Endothelial cell of umbilical vein (primary cell): ENCODE measurements around the gene DENND1A. TPM values are rescaled to one million over a fixed set of nuclear protein-coding genes. Genes with fewer than 3 reads are reported as not detected.

ENCODE experiments used
- BruUV-seq: library from RNA; stranded (reverse); fragments of 400-500 nt; replicated peaks from 2 replicates; lab custom pipeline; 2021; lab: Mats Ljungman, UMichigan
- CTCF ChIA-PET: fragments of 300-600, 350-600 bp; sonication (Branson Sonifier 250); formaldehyde crosslinking; loops from one replicate; lab custom pipeline; 2021; ENCODE audit warnings: antibody characterized with exemption, inconsistent platforms; lab: Charles Lee
- POLR2A ChIA-PET: fragments of 300-600, 350-600 bp; sonication (Branson Sonifier 250); formaldehyde crosslinking; loops from one replicate; lab custom pipeline; 2021; ENCODE audit warnings: antibody characterized with exemption, inconsistent platforms; lab: Charles Lee
- DNase-seq: peaks from one replicate; pipeline ENCODE4 v3.0.0-alpha.2; 2011; ENCODE audit warnings: low read depth, low spot score
- FAIRE-seq: peaks from 2 replicates; lab custom pipeline; 2011; peaks lifted over from hg19 to GRCh38; lab: Jason Lieb, UNC
- H2AFZ ChIP-seq: 2 replicates; pipeline ENCODE4 v1.6.0; 2012; ENCODE audit warnings: low read depth, low read length, control low read depth, inconsistent platforms
- H3K27ac ChIP-seq: 2 replicates; pipeline ENCODE4 v1.5.1; 2011; ENCODE audit warnings: low read depth, mild to moderate bottlenecking, control low read depth, low read length, moderate library complexity; ENCODE audit not compliant: insufficient read depth
- H3K27me3 ChIP-seq, 2 experiments: 2 replicates each; pipeline versions ENCODE4 v1.6.0 to v1.6.1; 2011; ENCODE audit warnings: low read length in 2 of 2, mixed read lengths in 1 of 2; ENCODE audit not compliant: control insufficient read depth in 2 of 2, insufficient read depth in 2 of 2
- H3K36me3 ChIP-seq, 2 experiments: 2 replicates in 1 of 2; 3 replicates in 1 of 2; pipeline ENCODE4 v1.5.1; 2011; ENCODE audit warnings: low read length in 2 of 2, mild to moderate bottlenecking in 1 of 2, moderate library complexity in 1 of 2; ENCODE audit not compliant: control insufficient read depth in 2 of 2, insufficient read depth in 2 of 2; ENCODE audit errors: extremely low read depth in 1 of 2
- H3K4me1 ChIP-seq: 3 replicates; pipeline ENCODE4 v1.5.1; 2011; ENCODE audit warnings: mild to moderate bottlenecking, low read length; ENCODE audit not compliant: control insufficient read depth, insufficient read depth; ENCODE audit errors: extremely low read depth
- H3K4me2 ChIP-seq: 2 replicates; pipeline ENCODE4 v1.6.1; 2011; ENCODE audit warnings: low read length, control low read depth, mixed read lengths; ENCODE audit not compliant: insufficient read depth
- H3K4me3 ChIP-seq, 3 experiments: fragments of 200-600 bp in 1 of 3; sonication (generic), shearing (Covaris generic) in 1 of 3; replicated peaks in 1 of 3; 2 replicates each; pipeline ENCODE4 v1.5.1; 2011 to 2016; ENCODE audit warnings: control low read depth in 3 of 3, low read length in 3 of 3, mild to moderate bottlenecking in 2 of 3, inconsistent platforms in 1 of 3, low read depth in 1 of 3, moderate library complexity in 1 of 3; ENCODE audit not compliant: insufficient read depth in 1 of 3
- H3K79me2 ChIP-seq: 2 replicates; pipeline ENCODE4 v1.6.0; 2012; ENCODE audit warnings: low read length, inconsistent platforms; ENCODE audit not compliant: control insufficient read depth, insufficient read depth
- H3K9ac ChIP-seq: replicated peaks from 2 replicates; pipeline ENCODE3; 2011; ENCODE audit warnings: low read length, control low read depth; ENCODE audit not compliant: insufficient read depth; ENCODE audit errors: extremely low read depth
- H3K9me1 ChIP-seq: replicated peaks from 3 replicates; pipeline ENCODE4 v1.6.0; 2011; ENCODE audit warnings: mild to moderate bottlenecking, low read length; ENCODE audit not compliant: control insufficient read depth, insufficient read depth; ENCODE audit errors: extremely low read depth
- H3K9me3 ChIP-seq: replicated peaks from 2 replicates; pipeline ENCODE4 v1.5.1; 2012; ENCODE audit warnings: low read length, inconsistent platforms; ENCODE audit not compliant: control insufficient read depth, insufficient read depth
- H4K20me1 ChIP-seq: replicated peaks from 2 replicates; pipeline ENCODE3; 2011; ENCODE audit warnings: mild to moderate bottlenecking, low read length; ENCODE audit not compliant: control insufficient read depth, insufficient read depth; ENCODE audit errors: extremely low read depth
- CTCF ChIP-seq, 2 donors: IDR thresholded peaks; 1 replicate in 1 of 2; 2 replicates in 1 of 2; pipeline ENCODE4 v1.5.1; 2011; ENCODE audit warnings: low read length in 2 of 2, mild to moderate bottlenecking in 2 of 2, moderate library complexity in 2 of 2, control low read depth in 1 of 2, inconsistent platforms in 1 of 2, low read depth in 1 of 2; ENCODE audit not compliant: insufficient read depth in 1 of 2; ENCODE audit errors: extremely low read depth in 1 of 2
- EZH2 ChIP-seq: IDR thresholded peaks from 2 replicates; pipeline ENCODE4 v1.6.1; 2012; ENCODE audit warnings: borderline replicate concordance, low read depth, mild to moderate bottlenecking, moderate library complexity, low read length, inconsistent platforms; ENCODE audit not compliant: severe bottlenecking
- FOS ChIP-seq: IDR thresholded peaks from 2 replicates; pipeline ENCODE4 v1.6.1; 2011; ENCODE audit warnings: mild to moderate bottlenecking, low read length, moderate library complexity, borderline replicate concordance; ENCODE audit not compliant: insufficient read depth
- GATA2 ChIP-seq: IDR thresholded peaks from 2 replicates; pipeline ENCODE4 v1.7.0; 2011; ENCODE audit warnings: low read depth, mild to moderate bottlenecking, moderate library complexity, mixed read lengths, low read length; ENCODE audit not compliant: insufficient read length, insufficient read depth
- JUN ChIP-seq: IDR thresholded peaks from 2 replicates; pipeline ENCODE4 v1.6.1; 2011; ENCODE audit warnings: borderline replicate concordance, low read depth; ENCODE audit not compliant: insufficient read length, insufficient read depth
- MAX ChIP-seq: IDR thresholded peaks from 2 replicates; pipeline ENCODE4 v1.6.1; 2011; ENCODE audit not compliant: insufficient read depth, insufficient read length
- MYC ChIP-seq: IDR thresholded peaks from one replicate; pipeline ENCODE4 v1.6.1; 2011; ENCODE audit warnings: mild to moderate bottlenecking, low read depth, low read length
- POLR2A ChIP-seq: IDR thresholded peaks from 2 replicates; pipeline ENCODE4 v1.6.1; 2012; ENCODE audit warnings: low read depth, mild to moderate bottlenecking, control low read depth, low read length
- POLR2AphosphoS5 ChIP-seq: IDR thresholded peaks from 2 replicates; pipeline ENCODE4 v1.6.1; 2012; ENCODE audit warnings: low read depth, mild to moderate bottlenecking, control low read depth, low read length, moderate library complexity; ENCODE audit not compliant: insufficient read depth
- dilution Hi-C: fragments of 300-500 bp; cut with MboI; formaldehyde crosslinking; loops from one replicate; pipeline ENCODE4 v1.15.0; 2019; ENCODE audit warnings: low sequenced_read_pairs; ENCODE audit not compliant: extremely low pct_ligation_motif_present
- intact Hi-C: fragments of 100-400 bp; cut with micrococcal nuclease; formaldehyde crosslinking; loops from one replicate; pipeline ENCODE4 v1.10.0; 2022
- polyA plus RNA-seq, 4 experiments: library from polyadenylated mRNA; depleted of rRNA in 3 of 4; stranded (reverse) in 3 of 4; unstranded in 1 of 4; fragments of >200 nt; gene quantifications; 2 replicates each; pipeline versions ENCODE4 v1.2.1 to v1.2.3, GENCODE V29; 2011 to 2012; ENCODE audit warnings: missing spikeins in 1 of 4
- total RNA-seq: library from RNA; stranded (reverse); gene quantifications from 2 replicates; pipeline ENCODE4 v1.2.3, GENCODE V29; 2021

DENND1A gene
- total and polyA plus RNA-seq, 2 donors (not counting 3 experiments of a cell fraction or from before 2014, with no cell fraction given) = 18.5 to 24.5 TPM

GRCh38 chr9:123525424-123525823, 404.5 kb downstream of the DENND1A start:
- intact Hi-C loops = no loop called here
- POLR2A ChIA-PET = interaction anchor here (0.6 kb wide), 1 partner anchor 73 kb away, joined by 7 read pairs; no protein-coding TSS in a partner anchor

More at GRCh38 chr9:123525424-123525823, 404.5 kb downstream of the DENND1A start:
- no peaks in the 10 kb centered on the region for H3K9me1 ChIP-seq
- no peak overlapping the region for H3K4me3 ChIP-seq
- no peak for DNase-seq
- H3K79me2 ChIP-seq = no peaks in the 10 kb centered on the region
- CTCF ChIA-PET = no interaction called here
- H3K4me2 ChIP-seq = no peak overlapping the region
- dilution Hi-C loops = no loop called here
- TF ChIP-seq POLR2AphosphoS5 (no peak), JUN (no peak), POLR2A (no peak), GATA2 (no peak), MYC (no peak), FOS (no peak), EZH2 (no peak), CTCF (IDR thresholded peaks at IDR 0.05; ENCODE audit: extremely low read depth in 1 of 2, insufficient read depth in 1 of 2, low read depth in 1 of 2, low read length in 2 of 2) (no peak), MAX (no peak)
- no TSS peak for BruUV-seq
- no peak overlapping the region for H3K27ac ChIP-seq
- no peaks in the 10 kb centered on the region for H4K20me1 ChIP-seq
- H3K4me1 ChIP-seq = no peaks in the 10 kb centered on the region
- H3K36me3 ChIP-seq = no peaks in the 10 kb centered on the region
- FAIRE-seq = no peak
- no peak overlapping the region for H3K9ac ChIP-seq
- H3K27me3 ChIP-seq = no peaks in the 10 kb centered on the region
- no peak overlapping the region for H2AFZ ChIP-seq
- H3K9me3 ChIP-seq = no peaks in the 10 kb centered on the region
